Sigmoid colon (tissue), 7 donors: ENCODE data around the gene FOXD2. TPM values are rescaled to one million over a fixed set of nuclear protein-coding genes. Genes with fewer than 3 reads are reported as not detected.

Experiments
- DNase-seq: peaks from one replicate; pipeline ENCODE4 v3.0.0-alpha.2; 2019
- H3K27ac ChIP-seq, 4 donors: fragments of 200-600 bp; sonication (generic); one replicate each; pipeline ENCODE4 v1.5.1; 2016 to 2019; ENCODE audit warnings: mild to moderate bottlenecking in 1 of 4
- H3K27me3 ChIP-seq, 3 donors: fragments of 200-600 bp; sonication (generic); one replicate each; pipeline ENCODE4 v1.5.1; 2019; ENCODE audit warnings: mild to moderate bottlenecking in 1 of 3
- H3K36me3 ChIP-seq, 4 donors: fragments of 200-600 bp; sonication (generic); one replicate each; pipeline ENCODE4 v1.5.1; 2016 to 2019
- H3K4me1 ChIP-seq, 4 donors: fragments of 200-600 bp; sonication (generic); one replicate each; pipeline ENCODE4 v1.5.1; 2017 to 2019
- H3K4me3 ChIP-seq, 4 donors: fragments of 200-600 bp; sonication (generic); one replicate each; pipeline ENCODE4 v1.5.1; 2017 to 2019; ENCODE audit warnings: mild to moderate bottlenecking in 2 of 4, moderate library complexity in 1 of 4
- H3K9me3 ChIP-seq, 4 donors: fragments of 200-600 bp in 3 of 4; sonication (generic) in 3 of 4; one replicate each; pipeline versions ENCODE4 v1.5.1 to v1.6.1; 2013 to 2019
- CTCF ChIP-seq, 4 experiments: fragments of 450-650 bp in 3 of 4; fragments of 200-600 bp in 1 of 4; IDR thresholded peaks; one replicate each; pipeline ENCODE4 v1.5.1; 2016 to 2019; ENCODE audit warnings: antibody characterized with exemption in 4 of 4, mild to moderate bottlenecking in 3 of 4, moderate library complexity in 2 of 4
- EP300 ChIP-seq, 4 donors: sonication (generic); formaldehyde crosslinking; IDR thresholded peaks; one replicate each; pipeline ENCODE4 v1.6.1; 2017; ENCODE audit warnings: antibody characterized with exemption in 4 of 4
- POLR2A ChIP-seq, 2 donors: fragments of 450-650 bp; IDR thresholded peaks; one replicate each; pipeline ENCODE4 v1.6.1; 2016; ENCODE audit warnings: antibody characterized with exemption in 2 of 2, mild to moderate bottlenecking in 2 of 2, moderate library complexity in 2 of 2
- POLR2AphosphoS5 ChIP-seq, 4 donors: sonication (generic); formaldehyde crosslinking; IDR thresholded peaks; one replicate each; pipeline ENCODE4 v1.6.1; 2017; ENCODE audit warnings: antibody characterized with exemption in 4 of 4
- WGBS, 2 donors: extraction: QIAGEN DNeasy Blood & Tissue Kit; methylation state at CpG; one replicate each; pipeline ENCODE4 v1.1.7; 2013; 5-methylcytosine and 5-hydroxymethylcytosine counted together
- intact Hi-C: fragments of 100-400 bp; cut with DNase I; formaldehyde crosslinking; loops from one replicate; pipeline ENCODE4 v1.15.1; 2023
- polyA plus RNA-seq, 3 donors: library from polyadenylated mRNA; stranded (reverse); fragments of 200-250 nt; gene quantifications; one replicate each; pipeline ENCODE4 v1.2.3, GENCODE V29; 2013
- total RNA-seq, 4 donors: library from RNA; depleted of rRNA; stranded (reverse); fragments of >200 nt; gene quantifications; one replicate each; pipeline ENCODE4 v1.1.0, GENCODE V29; 2016
- donor health status: healthy with polysubstance abuse.
- donor health status: Bipolar disorder and iron deficiency.
- donor health status: healthy.

FOXD2 gene
- total and polyA plus RNA-seq, 7 donors, result under 0.01 to 4.9 (median 3.0) TPM; not detected in 2

GRCh38 chr1:47395433-47395832 lies 42.4 kb upstream of the FOXD2 start:
- no peak for DNase-seq

GRCh38 chr1:47396671-47397196 lies 41.1 kb upstream of the FOXD2 start:
- intact Hi-C loops, result no loop called here
- peaks cover 0 to 35% (median 10%) of the 10 kb centered on the region in 3 donors for H3K27me3 ChIP-seq

More at GRCh38 chr1:47395433-47395832, 42.4 kb upstream of the FOXD2 start:
- H3K4me1 ChIP-seq, result no peaks in the 10 kb centered on the region
- H3K27ac ChIP-seq, result no peak overlapping the region
- no peaks in the 10 kb centered on the region for H3K9me3 ChIP-seq
- intact Hi-C loops, result no loop called here
- 75 to 95% methylated on average over 3 of the region's 3 CpGs for WGBS, 2 donors
- peaks cover 0 to 30% (median 7%) of the 10 kb centered on the region in 3 donors for H3K27me3 ChIP-seq
- TF ChIP-seq POLR2AphosphoS5 (IDR thresholded peaks at IDR 0.05), result no peak
- no peak overlapping the region for H3K4me3 ChIP-seq
- H3K36me3 ChIP-seq, result no peaks in the 10 kb centered on the region

GRCh38 chr1:47399138-47399845 lies 38.6 kb upstream of the FOXD2 start:
- no peak for DNase-seq
- intact Hi-C loops, result no loop called here
- H3K36me3 ChIP-seq, result no peaks in the 10 kb centered on the region
- no peaks in the 10 kb centered on the region for H3K4me1 ChIP-seq
- no peak overlapping the region for H3K27ac ChIP-seq
- WGBS, 2 donors, result 83 to 96% methylated on average over 4 of the region's 4 CpGs
- TF ChIP-seq POLR2AphosphoS5 (IDR thresholded peaks at IDR 0.05) (no peak), EP300 (IDR thresholded peaks at IDR 0.05) (no peak), POLR2A (IDR thresholded peaks at IDR 0.05) (no peak), CTCF (IDR thresholded peaks at IDR 0.05) (no peak)
- H3K27me3 ChIP-seq, result peaks cover 0 to 49% (median 15%) of the 10 kb centered on the region in 3 donors
- no peaks in the 10 kb centered on the region for H3K9me3 ChIP-seq
- H3K4me3 ChIP-seq, result no peak overlapping the region

More at GRCh38 chr1:47396671-47397196, 41.1 kb upstream of the FOXD2 start:
- no peak overlapping the region for H3K27ac ChIP-seq
- no peaks in the 10 kb centered on the region for H3K9me3 ChIP-seq
- no peaks in the 10 kb centered on the region for H3K4me1 ChIP-seq
- no peak overlapping the region for H3K4me3 ChIP-seq
- 94 to 95% methylated on average over 6 of the region's 6 CpGs for WGBS, 2 donors
- DNase-seq, result no peak
- H3K36me3 ChIP-seq, result no peaks in the 10 kb centered on the region
- TF ChIP-seq POLR2AphosphoS5 (IDR thresholded peaks at IDR 0.05), result no peak
- TF ChIP-seq EP300 (IDR thresholded peaks at IDR 0.05), result no peak
- no peak for TF ChIP-seq CTCF (IDR thresholded peaks at IDR 0.05)
- TF ChIP-seq POLR2A (IDR thresholded peaks at IDR 0.05), result no peak

- Histone ChIP-seq H3K4me3 (no peak overlapping the region), H3K9me3 (no peaks in the 10 kb centered on the region), H3K4me1 (no peaks in the 10 kb centered on the region), H3K27ac (no peak overlapping the region), H3K36me3 (no peaks in the 10 kb centered on the region), H3K27me3 (peaks cover 0 to 49% (median 15%) of the 10 kb centered on the region in 3 donors)
- no peak for DNase-seq
- TF ChIP-seq CTCF (IDR thresholded peaks at IDR 0.05), result no peak
- TF ChIP-seq POLR2A (IDR thresholded peaks at IDR 0.05), result no peak
- TF ChIP-seq POLR2AphosphoS5 (IDR thresholded peaks at IDR 0.05), result no peak
- TF ChIP-seq EP300 (IDR thresholded peaks at IDR 0.05), result no peak
- 27 to 77% methylated on average over 4 of the region's 4 CpGs for WGBS, 2 donors
- intact Hi-C loops, result no loop called here
Measured at GRCh38 chr1:47399846-47400155, 38.0 kb upstream of the FOXD2 start.

GRCh38 chr1:47401761-47402160 lies 36.1 kb upstream of the FOXD2 start:
- peaks cover 0 to 45% (median 15%) of the 10 kb centered on the region in 3 donors for H3K27me3 ChIP-seq
- no peaks in the 10 kb centered on the region for H3K36me3 ChIP-seq
- H3K4me1 ChIP-seq, result no peaks in the 10 kb centered on the region
- DNase-seq, result no peak
- H3K4me3 ChIP-seq, result no peak overlapping the region
- H3K27ac ChIP-seq, result no peak overlapping the region
- 76 to 89% methylated on average over 4 of the region's 4 CpGs for WGBS, 2 donors
- no peaks in the 10 kb centered on the region for H3K9me3 ChIP-seq
- no peak for TF ChIP-seq POLR2AphosphoS5 (IDR thresholded peaks at IDR 0.05)
- no peak for TF ChIP-seq EP300 (IDR thresholded peaks at IDR 0.05)
- TF ChIP-seq POLR2A (IDR thresholded peaks at IDR 0.05), result no peak
- no peak for TF ChIP-seq CTCF (IDR thresholded peaks at IDR 0.05)
- intact Hi-C loops, result no loop called here
